ACC112 (cell line): Measurements from ENCODE around the gene TREH.
A peak's percentile ranks its signal among the peaks of the same experiment; 100 is the strongest.

ENCODE experiments used
- H2AFZ ChIP-seq: fragments of 200-600 bp; sonication (generic); one replicate; pipeline ENCODE4 v1.6.0; 2017; ENCODE audit warnings: antibody characterized with exemption, low read length; ENCODE audit not compliant: unreplicated experiment
- H3K27ac ChIP-seq: fragments of 200-600 bp; sonication (generic); 2 replicates; pipeline ENCODE4 v1.5.1; 2014; ENCODE audit warnings: low read depth, mild to moderate bottlenecking, antibody characterized with exemption, low read length, moderate library complexity
- H3K27me3 ChIP-seq: fragments of 200-600 bp; sonication (generic); 2 replicates; pipeline ENCODE4 v1.6.1; 2014; ENCODE audit warnings: mild to moderate bottlenecking, antibody characterized with exemption, low read length, moderate library complexity, mixed read lengths; ENCODE audit not compliant: insufficient read depth
- H3K36me3 ChIP-seq: fragments of 200-600 bp; sonication (generic); 2 replicates; pipeline ENCODE4 v1.6.1; 2016; ENCODE audit warnings: mild to moderate bottlenecking, antibody characterized with exemption, low read length, moderate library complexity, mixed read lengths; ENCODE audit not compliant: insufficient read depth
- H3K4me1 ChIP-seq: fragments of 200-600 bp; sonication (generic); one replicate; pipeline ENCODE4 v1.6.1; 2016; ENCODE audit warnings: low read length, mixed read lengths; ENCODE audit not compliant: insufficient read depth, unreplicated experiment, control insufficient read depth
- H3K4me3 ChIP-seq: fragments of 200-600 bp; sonication (generic); 2 replicates; pipeline ENCODE4 v1.5.1; 2014; ENCODE audit warnings: mild to moderate bottlenecking, low read depth, low read length
- H3K79me2 ChIP-seq: fragments of 200-600 bp; sonication (generic); one replicate; pipeline ENCODE4 v1.6.0; 2016; ENCODE audit warnings: low read length; ENCODE audit not compliant: control insufficient read depth, unreplicated experiment, insufficient read depth

The TREH gene

GRCh38 chr11:118646393-118646792 lies 33.1 kb downstream of the TREH start:
- Histone ChIP-seq H3K4me1 (peaks cover 4% of the 10 kb centered on the region), H3K79me2 (peaks cover 4% of the 10 kb centered on the region), H3K36me3 (peaks cover 53% of the 10 kb centered on the region), H3K4me3 (no peak overlapping the region), H3K27me3 (no peaks in the 10 kb centered on the region), H2AFZ (no peak overlapping the region), H3K27ac (no peak overlapping the region)

GRCh38 chr11:118645066-118645715 lies 34.3 kb downstream of the TREH start:
- peaks cover 6% of the 10 kb centered on the region for H3K79me2 ChIP-seq
- peaks cover 4% of the 10 kb centered on the region for H3K4me1 ChIP-seq
- H2AFZ ChIP-seq = no peak overlapping the region
- no peaks in the 10 kb centered on the region for H3K27me3 ChIP-seq
- no peak overlapping the region for H3K4me3 ChIP-seq
- no peak overlapping the region for H3K27ac ChIP-seq
- peaks cover 46% of the 10 kb centered on the region for H3K36me3 ChIP-seq

GRCh38 chr11:118644496-118644895 lies 35.0 kb downstream of the TREH start:
- peaks cover 40% of the 10 kb centered on the region for H3K36me3 ChIP-seq
- H3K27me3 ChIP-seq = no peaks in the 10 kb centered on the region
- peaks cover 6% of the 10 kb centered on the region for H3K79me2 ChIP-seq
- H2AFZ ChIP-seq = no peak overlapping the region
- no peak overlapping the region for H3K27ac ChIP-seq
- no peak overlapping the region for H3K4me3 ChIP-seq
- peaks cover 4% of the 10 kb centered on the region for H3K4me1 ChIP-seq

GRCh38 chr11:118643995-118644345 lies 35.5 kb downstream of the TREH start:
- peaks cover 4% of the 10 kb centered on the region for H3K4me1 ChIP-seq
- H3K4me3 ChIP-seq = no peak overlapping the region
- H3K79me2 ChIP-seq = peaks cover 6% of the 10 kb centered on the region
- peaks cover 40% of the 10 kb centered on the region for H3K36me3 ChIP-seq
- H2AFZ ChIP-seq = no peak overlapping the region
- H3K27me3 ChIP-seq = no peaks in the 10 kb centered on the region
- H3K27ac ChIP-seq = no peak overlapping the region

- Histone ChIP-seq H3K79me2 (peaks cover 6% of the 10 kb centered on the region), H3K36me3 (peaks cover 40% of the 10 kb centered on the region), H3K4me3 (no peak overlapping the region), H3K27me3 (no peaks in the 10 kb centered on the region), H2AFZ (no peak overlapping the region), H3K27ac (no peak overlapping the region), H3K4me1 (peaks cover 4% of the 10 kb centered on the region)
Observed at GRCh38 chr11:118643142-118643994, 36.1 kb downstream of the TREH start.

- H3K4me1 ChIP-seq = peaks cover 8% of the 10 kb centered on the region
- no peak overlapping the region for H2AFZ ChIP-seq
- H3K27ac ChIP-seq = no peak overlapping the region
Observed at GRCh38 chr11:118641397-118642019, 37.9 kb downstream of the TREH start.

DNA sequence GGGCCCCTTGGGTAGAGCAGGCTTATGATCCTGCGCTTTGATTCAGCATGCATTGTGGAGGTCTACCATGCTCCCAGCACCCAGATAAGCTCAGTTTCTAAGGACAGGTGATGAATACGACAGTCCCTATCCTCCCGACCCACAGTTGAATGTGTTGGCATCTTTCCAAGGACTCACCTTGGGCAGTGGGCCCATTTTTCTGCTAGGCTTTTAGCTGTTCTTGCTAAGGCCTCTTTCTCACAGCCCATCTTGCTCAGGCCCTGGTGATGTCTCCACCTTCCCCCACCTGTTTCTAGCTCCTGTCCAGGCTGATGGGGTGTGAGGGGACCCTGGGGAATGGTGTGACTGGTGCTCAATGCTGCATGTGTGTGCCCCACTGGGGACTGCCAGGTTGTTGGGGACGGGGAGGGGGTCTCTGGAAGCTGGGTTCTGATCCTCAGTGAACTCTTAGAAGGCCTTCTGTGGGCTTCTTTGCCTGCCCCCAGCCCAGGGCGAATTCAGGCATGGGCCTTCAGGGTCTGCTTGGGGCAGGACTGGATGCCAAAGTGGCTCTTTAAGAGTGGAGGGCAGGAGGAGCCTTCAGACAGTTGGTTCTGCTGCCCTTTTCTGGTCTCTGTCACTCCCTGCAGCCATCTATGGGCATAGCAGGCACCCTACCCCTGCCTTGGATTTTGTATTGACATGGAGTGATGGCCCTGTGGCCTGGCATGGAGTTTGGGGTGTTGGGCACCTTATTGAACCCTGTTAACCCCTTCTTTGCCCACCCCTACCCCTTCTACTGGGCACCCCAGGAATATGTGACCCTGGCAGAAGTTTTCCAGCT lies 38.9 kb downstream of the TREH start:
- Histone ChIP-seq H3K36me3 (peaks cover 45% of the 10 kb centered on the region), H3K27ac (no peak overlapping the region), H3K79me2 (peaks cover 6% of the 10 kb centered on the region), H3K27me3 (no peaks in the 10 kb centered on the region), H2AFZ (no peak overlapping the region), H3K4me3 (no peak overlapping the region), H3K4me1 (peaks cover 13% of the 10 kb centered on the region)

More at GRCh38 chr11:118641397-118642019, 37.9 kb downstream of the TREH start:
- peaks cover 44% of the 10 kb centered on the region for H3K36me3 ChIP-seq
- H3K4me3 ChIP-seq = no peak overlapping the region
- peaks cover 6% of the 10 kb centered on the region for H3K79me2 ChIP-seq
- H3K27me3 ChIP-seq = no peaks in the 10 kb centered on the region

DNA sequence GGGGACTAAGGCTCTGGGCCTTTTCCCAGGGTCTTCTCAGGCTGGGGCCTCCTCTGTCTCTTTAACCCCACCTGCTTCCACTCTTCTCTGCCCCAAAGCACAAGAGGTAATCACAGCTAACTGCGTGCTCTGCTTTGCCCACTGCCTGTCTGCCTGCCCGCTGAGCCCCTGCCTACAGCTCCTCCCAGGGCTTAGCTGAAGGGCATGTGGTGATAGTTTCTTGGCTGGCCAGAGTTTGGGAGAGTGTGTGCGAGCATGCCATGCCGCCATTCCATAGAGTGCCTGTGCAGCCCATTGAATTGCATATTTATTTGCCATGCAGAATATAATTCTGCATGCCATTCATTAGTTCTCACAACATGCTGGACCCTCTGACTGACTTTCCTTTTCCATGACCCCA lies 39.6 kb downstream of the TREH start:
- H3K36me3 ChIP-seq = peaks cover 50% of the 10 kb centered on the region
- peaks cover 9% of the 10 kb centered on the region for H3K79me2 ChIP-seq
- H3K27me3 ChIP-seq = no peaks in the 10 kb centered on the region

DNA sequence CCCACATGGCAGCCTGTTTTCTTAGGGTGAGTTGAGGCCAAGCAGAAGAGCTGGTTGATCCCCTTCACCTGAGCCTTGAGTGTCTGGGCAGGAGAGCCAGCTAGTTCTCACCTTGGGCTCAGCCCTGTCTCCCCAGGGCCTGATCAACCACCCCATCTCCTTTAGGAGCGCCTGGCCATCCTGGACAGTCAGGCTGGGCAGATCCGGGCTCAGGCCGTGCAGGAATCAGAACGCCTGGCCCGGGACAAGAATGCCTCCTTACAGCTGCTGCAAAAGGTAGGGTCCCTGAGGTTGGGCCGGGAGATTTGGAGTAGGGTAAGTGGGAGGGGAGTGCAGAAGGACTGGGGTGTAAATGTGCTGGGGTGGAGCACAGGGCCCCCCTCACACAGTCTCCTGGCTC lies 40.7 kb downstream of the TREH start:
- H2AFZ ChIP-seq = no peak overlapping the region
- peaks cover 31% of the 10 kb centered on the region for H3K4me1 ChIP-seq
- H3K4me3 ChIP-seq = no peak overlapping the region
- no peaks in the 10 kb centered on the region for H3K27me3 ChIP-seq
- H3K79me2 ChIP-seq = peaks cover 9% of the 10 kb centered on the region
- H3K27ac ChIP-seq = no peak overlapping the region
- peaks cover 43% of the 10 kb centered on the region for H3K36me3 ChIP-seq

More for the DNA sequence above, 39.6 kb downstream of the TREH start:
- Histone ChIP-seq H3K4me1 (peaks cover 19% of the 10 kb centered on the region), H3K4me3 (no peak overlapping the region), H3K27ac (no peak overlapping the region), H2AFZ (no peak overlapping the region)

- H3K79me2 ChIP-seq = peaks cover 5% of the 10 kb centered on the region
- H3K36me3 ChIP-seq = peaks cover 33% of the 10 kb centered on the region
- no peak overlapping the region for H2AFZ ChIP-seq
- H3K4me1 ChIP-seq = peaks cover 51% of the 10 kb centered on the region
- no peaks in the 10 kb centered on the region for H3K27me3 ChIP-seq
- peak overlapping the region; percentile 59 for H3K27ac ChIP-seq
- no peak overlapping the region for H3K4me3 ChIP-seq
Observed at GRCh38 chr11:118636569-118637290, 42.7 kb downstream of the TREH start.
